ENCODE data around the gene RNF130. TPM values are rescaled to one million over a fixed set of nuclear protein-coding genes. Genes with fewer than 3 reads are reported as not detected.

RNF130 gene
- total and polyA plus RNA-seq, 2 of the 13 experiments (the other 11 are each of a cell fraction or from before 2014, with no cell fraction given): 28.2 to 28.3 TPM

- H3K4me3 ChIP-seq (replicated peaks in 1 of 3; ENCODE audit: insufficient read depth in 1 of 3, low read depth in 2 of 3, low read length in 3 of 3): no peak overlapping the region
- no peak overlapping the region for H3K27ac ChIP-seq (ENCODE audit: extremely low read length, insufficient read depth, low read length)
- BruUV-seq (replicated peaks): no TSS peak
- no peak overlapping the region for H3K9ac ChIP-seq (ENCODE audit: insufficient read depth, low read depth, low read length)
- 0 out of 2 replicates have a peak, but pooled peaks cover 4% of the 10 kb centered on the region for H3K9me3 ChIP-seq (ENCODE audit: low read length)
- in situ Hi-C loops (cut with HindIII; ENCODE audit: extremely low pct_ligation_motif_present, low pct_unique_long_range_greater_than_20kb): no loop called here
- 77% methylated on average over 6 of the region's 6 CpGs for WGBS (ENCODE audit: low lambda C conversion rate)
- TF ChIP-seq, protein P1, sequence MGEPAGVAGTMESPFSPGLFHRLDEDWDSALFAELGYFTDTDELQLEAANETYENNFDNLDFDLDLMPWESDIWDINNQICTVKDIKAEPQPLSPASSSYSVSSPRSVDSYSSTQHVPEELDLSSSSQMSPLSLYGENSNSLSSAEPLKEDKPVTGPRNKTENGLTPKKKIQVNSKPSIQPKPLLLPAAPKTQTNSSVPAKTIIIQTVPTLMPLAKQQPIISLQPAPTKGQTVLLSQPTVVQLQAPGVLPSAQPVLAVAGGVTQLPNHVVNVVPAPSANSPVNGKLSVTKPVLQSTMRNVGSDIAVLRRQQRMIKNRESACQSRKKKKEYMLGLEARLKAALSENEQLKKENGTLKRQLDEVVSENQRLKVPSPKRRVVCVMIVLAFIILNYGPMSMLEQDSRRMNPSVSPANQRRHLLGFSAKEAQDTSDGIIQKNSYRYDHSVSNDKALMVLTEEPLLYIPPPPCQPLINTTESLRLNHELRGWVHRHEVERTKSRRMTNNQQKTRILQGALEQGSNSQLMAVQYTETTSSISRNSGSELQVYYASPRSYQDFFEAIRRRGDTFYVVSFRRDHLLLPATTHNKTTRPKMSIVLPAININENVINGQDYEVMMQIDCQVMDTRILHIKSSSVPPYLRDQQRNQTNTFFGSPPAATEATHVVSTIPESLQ (CRISPR knock-in tag; conservative IDR thresholded peaks at IDR 0.05): no peak
- TF ChIP-seq ATM (IDR thresholded peaks at IDR 0.05; ENCODE audit: borderline replicate concordance): no peak
- TF ChIP-seq MXI1 (IDR thresholded peaks at IDR 0.05; ENCODE audit: borderline replicate concordance, low read depth, low read length): no peak
- TF ChIP-seq KLF11 (CRISPR knock-in tag; IDR thresholded peaks at IDR 0.05): no peak
- TF ChIP-seq ZMYM4 (CRISPR knock-in tag; IDR thresholded peaks at IDR 0.05): no peak
- no peak for TF ChIP-seq CREBL2 (CRISPR knock-in tag; IDR thresholded peaks at IDR 0.05; ENCODE audit: borderline replicate concordance)
- TF ChIP-seq ZFP90 (CRISPR knock-in tag; IDR thresholded peaks at IDR 0.05; ENCODE audit: borderline replicate concordance): no peak
- no peak for TF ChIP-seq CHD2 (IDR thresholded peaks at IDR 0.05; ENCODE audit: low read depth, low read length)
- TF ChIP-seq PAXIP1 (CRISPR knock-in tag; conservative IDR thresholded peaks at IDR 0.05): no peak
- no peak for TF ChIP-seq ZBTB34 (CRISPR knock-in tag; IDR thresholded peaks at IDR 0.05)
- TF ChIP-seq TP53 (CRISPR knock-in tag; conservative IDR thresholded peaks at IDR 0.05): no peak
- no peak for TF ChIP-seq PHF21A (CRISPR knock-in tag; IDR thresholded peaks at IDR 0.05)
- no peak for TF ChIP-seq ZNF615 (CRISPR knock-in tag; IDR thresholded peaks at IDR 0.05; ENCODE audit: borderline replicate concordance)
- no peak for TF ChIP-seq CAMTA2 (CRISPR knock-in tag; IDR thresholded peaks at IDR 0.05; ENCODE audit: borderline replicate concordance)
- peaks cover 40% of the 10 kb centered on the region for H3K79me2 ChIP-seq (ENCODE audit: insufficient read depth, low read length)
- DNase-seq (ENCODE audit: low spot score) (no peak), FAIRE-seq (no peak), ATAC-seq (no peak)
- peaks cover 36% of the 10 kb centered on the region for H3K4me1 ChIP-seq (ENCODE audit: insufficient read depth, low read length)
- H3K36me3 ChIP-seq (replicated peaks in 1 of 2; ENCODE audit: control insufficient read depth in 1 of 2, insufficient read depth in 2 of 2, low read length in 2 of 2): no peaks in the 10 kb centered on the region
- CTCF ChIA-PET (ENCODE audit: low intra/inter-chr PET ratio, low total read pairs): no interaction called here
- POLR2A ChIA-PET: no interaction called here
- no peak overlapping the region for H3K4me2 ChIP-seq (ENCODE audit: low read depth, low read length)
- H2AFZ ChIP-seq (ENCODE audit: low read length): no peak overlapping the region
- H4K20me1 ChIP-seq (ENCODE audit: insufficient read depth, low read length): peaks cover 14% of the 10 kb centered on the region; the same call in 1 of the 2 replicates
- intact Hi-C loops (cut with micrococcal nuclease; ENCODE audit: unreplicated experiment): no loop called here
- peaks cover 0 to 12% of the 10 kb centered on the region in 2 experiments; a peak in 3 of 5 replicates for H3K27me3 ChIP-seq (ENCODE audit: control insufficient read depth in 1 of 2, insufficient read depth in 2 of 2, low read length in 2 of 2)
Measured at GRCh38 chr5:180068519-180069090, 3.0 kb downstream of the RNF130 start.
